A549 (cell line): Measurements from ENCODE around the gene TNS3. TPM values are rescaled to one million over a fixed set of nuclear protein-coding genes. Genes with fewer than 3 reads are reported as not detected.
"Not testable (repeated sequence)": the region's sequence is repeated elsewhere in the genome, so short reads cannot be mapped to it uniquely, and the experiment has no call there.

Experiments used
- ATAC-seq, 2 experiments: fragments of 200-7000 bp in 1 of 2; fragments of >200 bp in 1 of 2; cut with Nextera tagmentation in 1 of 2; cut with Tn5 transposase in 1 of 2; 3 replicates each; pipeline versions ENCODE4 v1.8.0 to v1.9.1; 2018 to 2020; ENCODE audit warnings: mild to moderate bottlenecking in 1 of 2, moderate library complexity in 1 of 2
- CTCF ChIA-PET: fragments of 300-600 bp; sonication (Branson Sonifier 250); formaldehyde crosslinking; extraction: SDS; loops from one replicate; lab custom pipeline; 2021; ENCODE audit warnings: antibody characterized with exemption, inconsistent platforms; lab: Yijun Ruan, JAX
- POLR2A ChIA-PET: fragments of 350-600 bp; formaldehyde crosslinking; extraction: SDS; loops from one replicate; lab custom pipeline; 2021; ENCODE audit warnings: antibody characterized with exemption, inconsistent platforms; lab: Yijun Ruan, JAX
- DNase-seq, 2 experiments: peaks; one replicate each; pipeline versions ENCODE4 v3.0.0 to v3.0.0-alpha.2; 2011 to 2016; ENCODE audit warnings: low read depth in 1 of 2, low spot score in 1 of 2
- FAIRE-seq: peaks from 2 replicates; lab custom pipeline; 2011; peaks lifted over from hg19 to GRCh38; lab: Jason Lieb, UNC
- H3K27ac ChIP-seq, 2 experiments: fragments of >200 bp; sonication (Bioruptor Twin); formaldehyde crosslinking; 3 replicates each; pipeline ENCODE4 v1.5.1; 2016 to 2017
- H3K4me1 ChIP-seq: fragments of >200 bp; sonication (Bioruptor Twin); formaldehyde crosslinking; 3 replicates; pipeline ENCODE4 v1.6.1; 2016
- H3K4me2 ChIP-seq: fragments of >200 bp; sonication (Bioruptor Twin); formaldehyde crosslinking; 3 replicates; pipeline ENCODE4 v1.6.1; 2016
- H3K4me3 ChIP-seq: fragments of >200 bp; sonication (Bioruptor Twin); formaldehyde crosslinking; 3 replicates; pipeline ENCODE4 v1.5.1; 2016
- H3K9me3 ChIP-seq: fragments of >200 bp; sonication (Bioruptor Twin); formaldehyde crosslinking; 3 replicates; pipeline ENCODE4 v1.6.1; 2016
- BHLHE40 ChIP-seq: IDR thresholded peaks from 2 replicates; pipeline ENCODE4 v1.6.1; 2012; ENCODE audit warnings: low read depth, low read length, inconsistent platforms
- CHD2 ChIP-seq: fragments of 150-350 bp; IDR thresholded peaks from 2 replicates; pipeline ENCODE4 v1.6.1; 2014; ENCODE audit warnings: low read length; ENCODE audit not compliant: partially characterized antibody
- CHD4 ChIP-seq: fragments of 200-600 bp; sonication (generic); IDR thresholded peaks from 2 replicates; pipeline ENCODE4 v1.6.1; 2016; ENCODE audit warnings: antibody characterized with exemption, mild to moderate bottlenecking, borderline replicate concordance
- EP300 ChIP-seq, 2 experiments: fragments of >200 bp; sonication (Bioruptor Twin); formaldehyde crosslinking; IDR thresholded peaks; 2 replicates in 1 of 2; 3 replicates in 1 of 2; pipeline ENCODE4 v1.6.1; 2016 to 2017
- FOSB ChIP-seq: fragments of 250-450 bp; sonication (Bioruptor Pico); IDR thresholded peaks from 2 replicates; pipeline ENCODE4 v1.5.0; 2020; ENCODE audit warnings: mild to moderate bottlenecking, moderate library complexity
- HOXB13 ChIP-seq: fragments of 250-450 bp; sonication (Bioruptor Pico); IDR thresholded peaks from 2 replicates; pipeline ENCODE4 v1.5.0; 2020; ENCODE audit warnings: low read depth, mild to moderate bottlenecking, moderate library complexity
- NFE2L2 ChIP-seq: fragments of 150-350 bp; conservative IDR thresholded peaks from 2 replicates; pipeline ENCODE4 v1.6.1; 2014; ENCODE audit warnings: low read length
- NPAS2 ChIP-seq: fragments of 250-450 bp; sonication (Bioruptor Pico); IDR thresholded peaks from 2 replicates; pipeline ENCODE4 v1.8.0; 2022; ENCODE audit warnings: mild to moderate bottlenecking, moderate library complexity, borderline replicate concordance
- NR3C1 ChIP-seq: fragments of >200 bp; sonication (Bioruptor Twin); formaldehyde crosslinking; IDR thresholded peaks from 3 replicates; pipeline ENCODE4 v1.6.1; 2017
- SREBF2 ChIP-seq: fragments of 450-650 bp; IDR thresholded peaks from 2 replicates; pipeline ENCODE4 v1.6.1; 2014; ENCODE audit warnings: mild to moderate bottlenecking, moderate library complexity
- TFCP2L1 ChIP-seq: fragments of 250-450 bp; sonication (Bioruptor Pico); IDR thresholded peaks from 2 replicates; pipeline ENCODE4 v1.5.0; 2021; ENCODE audit warnings: mild to moderate bottlenecking
- WGBS: methylation state at CpG from one replicate; pipeline ENCODE4 v1.1.6; 2017; ENCODE audit errors: missing lambda C conversion rate; 5-methylcytosine and 5-hydroxymethylcytosine counted together
- polyA plus RNA-seq, 4 experiments: library from polyadenylated mRNA; depleted of rRNA in 3 of 4; stranded (reverse); fragments of >200 nt; fragmentation: RNase III in 1 of 4; extraction: RNeasy Plus Mini Kit Qiagen cat#74134 plus additional on column Dnase treatment in 1 of 4; gene quantifications; 2 replicates in 3 of 4; 3 replicates in 1 of 4; pipeline ENCODE4 v1.2.3, GENCODE V29; 2011 to 2017
- TF ChIP-seq, protein P1 (sequence below): fragments of 150-350 bp; IDR thresholded peaks from 2 replicates; pipeline ENCODE4 v1.6.1; 2014; ENCODE audit warnings: low read depth, mild to moderate bottlenecking, low read length
- TF ChIP-seq, protein P2 (sequence below): fragments of 200-600 bp; sonication (generic); IDR thresholded peaks from 2 replicates; pipeline ENCODE4 v1.6.1; 2016; ENCODE audit warnings: antibody characterized with exemption, mild to moderate bottlenecking, moderate library complexity

Gene TNS3
- polyA plus RNA-seq, 2 of the 4 experiments (the other 2 are of a cell fraction): 107 to 134 TPM

GRCh38 chr7:47542051-47542450 is 39.9 kb downstream of the TNS3 start:
- no peak for TF ChIP-seq SREBF2
- no peak for TF ChIP-seq CHD2
- no peak for TF ChIP-seq BHLHE40
- no peak for TF ChIP-seq TFCP2L1 (CRISPR knock-in tag)
- TF ChIP-seq NFE2L2: no peak
- no peak for TF ChIP-seq EP300 (IDR thresholded peaks at IDR 0.05)
- no peak for TF ChIP-seq CHD4
- TF ChIP-seq, protein P1, sequence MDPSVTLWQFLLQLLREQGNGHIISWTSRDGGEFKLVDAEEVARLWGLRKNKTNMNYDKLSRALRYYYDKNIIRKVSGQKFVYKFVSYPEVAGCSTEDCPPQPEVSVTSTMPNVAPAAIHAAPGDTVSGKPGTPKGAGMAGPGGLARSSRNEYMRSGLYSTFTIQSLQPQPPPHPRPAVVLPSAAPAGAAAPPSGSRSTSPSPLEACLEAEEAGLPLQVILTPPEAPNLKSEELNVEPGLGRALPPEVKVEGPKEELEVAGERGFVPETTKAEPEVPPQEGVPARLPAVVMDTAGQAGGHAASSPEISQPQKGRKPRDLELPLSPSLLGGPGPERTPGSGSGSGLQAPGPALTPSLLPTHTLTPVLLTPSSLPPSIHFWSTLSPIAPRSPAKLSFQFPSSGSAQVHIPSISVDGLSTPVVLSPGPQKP: no peak
- TF ChIP-seq HOXB13: no peak
- TF ChIP-seq NPAS2 (CRISPR knock-in tag): no peak
- TF ChIP-seq, all 56 proteins: peak for 0

GRCh38 chr7:47541485-47541884 is 40.4 kb downstream of the TNS3 start:
- DNase-seq, H3K9me3 ChIP-seq, POLR2A ChIA-PET, H3K4me3 ChIP-seq, FAIRE-seq, ATAC-seq: not testable (repeated sequence)
- WGBS: 84% methylated on average over 9 of the region's 9 CpGs
- H3K27ac ChIP-seq: peak overlapping the region in 1 of 2 experiments; percentile 81; a peak in 3 of 6 replicates
- CTCF ChIA-PET: interaction anchor here (1.2 kb wide), 1 partner anchor 21 kb away, joined by 3 read pairs; no protein-coding TSS in a partner anchor
- peaks cover 97% of the 10 kb centered on the region for H3K4me1 ChIP-seq
- 0 out of 3 replicates have a peak overlapping the region, but pooled peaks have one; percentile 65 for H3K4me2 ChIP-seq

More at GRCh38 chr7:47542051-47542450, 39.9 kb downstream of the TNS3 start:
- peaks cover 97% of the 10 kb centered on the region for H3K4me1 ChIP-seq
- ChIA-PET POLR2A (no interaction called here), CTCF (interaction anchor here (1.2 kb wide), 1 partner anchor 22 kb away, joined by 3 read pairs; no protein-coding TSS in a partner anchor)
- FAIRE-seq: no peak
- WGBS: 94% methylated on average over 3 of the region's 3 CpGs
- peak overlapping the region in 1 of 2 experiments; percentile 23; a peak in 2 of 6 replicates for H3K27ac ChIP-seq
- H3K4me2 ChIP-seq: no peak overlapping the region
- DNase-seq: no peak
- H3K9me3 ChIP-seq: no peaks in the 10 kb centered on the region
- H3K4me3 ChIP-seq: no peak overlapping the region
- no peak for ATAC-seq

- H3K27ac ChIP-seq: peak overlapping the region; percentile 67 to 81
- ChIA-PET POLR2A (interaction anchor here (0.5 kb wide), 1 partner anchor 106 kb away, joined by 5 read pairs; no protein-coding TSS in a partner anchor), CTCF (interaction anchor here (0.8 to 1.6 kb wide), 3 partner anchors 11 to 20 kb away, joined by 3 read pairs; no protein-coding TSS in a partner anchor)
- DNase-seq (no peak), ATAC-seq (no peak), FAIRE-seq (no peak)
- WGBS: 82% methylated on average over 22 of the region's 22 CpGs
- peaks cover 97% of the 10 kb centered on the region for H3K4me1 ChIP-seq
- peak overlapping the region; percentile 65 for H3K4me2 ChIP-seq
- H3K4me3 ChIP-seq: no peak overlapping the region
- H3K9me3 ChIP-seq: no peaks in the 10 kb centered on the region
- TF ChIP-seq CHD2: no peak
- TF ChIP-seq NR3C1: no peak
- TF ChIP-seq, protein P2, sequence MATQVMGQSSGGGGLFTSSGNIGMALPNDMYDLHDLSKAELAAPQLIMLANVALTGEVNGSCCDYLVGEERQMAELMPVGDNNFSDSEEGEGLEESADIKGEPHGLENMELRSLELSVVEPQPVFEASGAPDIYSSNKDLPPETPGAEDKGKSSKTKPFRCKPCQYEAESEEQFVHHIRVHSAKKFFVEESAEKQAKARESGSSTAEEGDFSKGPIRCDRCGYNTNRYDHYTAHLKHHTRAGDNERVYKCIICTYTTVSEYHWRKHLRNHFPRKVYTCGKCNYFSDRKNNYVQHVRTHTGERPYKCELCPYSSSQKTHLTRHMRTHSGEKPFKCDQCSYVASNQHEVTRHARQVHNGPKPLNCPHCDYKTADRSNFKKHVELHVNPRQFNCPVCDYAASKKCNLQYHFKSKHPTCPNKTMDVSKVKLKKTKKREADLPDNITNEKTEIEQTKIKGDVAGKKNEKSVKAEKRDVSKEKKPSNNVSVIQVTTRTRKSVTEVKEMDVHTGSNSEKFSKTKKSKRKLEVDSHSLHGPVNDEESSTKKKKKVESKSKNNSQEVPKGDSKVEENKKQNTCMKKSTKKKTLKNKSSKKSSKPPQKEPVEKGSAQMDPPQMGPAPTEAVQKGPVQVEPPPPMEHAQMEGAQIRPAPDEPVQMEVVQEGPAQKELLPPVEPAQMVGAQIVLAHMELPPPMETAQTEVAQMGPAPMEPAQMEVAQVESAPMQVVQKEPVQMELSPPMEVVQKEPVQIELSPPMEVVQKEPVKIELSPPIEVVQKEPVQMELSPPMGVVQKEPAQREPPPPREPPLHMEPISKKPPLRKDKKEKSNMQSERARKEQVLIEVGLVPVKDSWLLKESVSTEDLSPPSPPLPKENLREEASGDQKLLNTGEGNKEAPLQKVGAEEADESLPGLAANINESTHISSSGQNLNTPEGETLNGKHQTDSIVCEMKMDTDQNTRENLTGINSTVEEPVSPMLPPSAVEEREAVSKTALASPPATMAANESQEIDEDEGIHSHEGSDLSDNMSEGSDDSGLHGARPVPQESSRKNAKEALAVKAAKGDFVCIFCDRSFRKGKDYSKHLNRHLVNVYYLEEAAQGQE: no peak
- no peak for TF ChIP-seq FOSB (CRISPR knock-in tag)
- TF ChIP-seq, all 56 proteins: peak for 0
Measured at GRCh38 chr7:47540387-47541350, 41.2 kb downstream of the TNS3 start.
